GM23338 (cell line): ENCODE results near the gene PPFIA1. TPM values are rescaled to one million over a fixed set of nuclear protein-coding genes. Genes with fewer than 3 reads are reported as not detected.

Source experiments
- ATAC-seq: fragments of 200-7000 bp; cut with Tn5 transposase; 3 replicates; pipeline ENCODE4 v1.9.1; 2020
- DNase-seq: peaks from one replicate; pipeline ENCODE4 v3.0.0-alpha.2; 2015; ENCODE audit warnings: low spot score
- H2AFZ ChIP-seq: fragments of 200-600 bp; sonication (generic); 2 replicates; pipeline ENCODE4 v1.8.0; 2016; ENCODE audit warnings: antibody characterized with exemption, mild to moderate bottlenecking, moderate library complexity
- H3F3A ChIP-seq: fragments of 200-600 bp; sonication (generic); replicated peaks from 2 replicates; pipeline ENCODE4 v1.8.0; 2017; ENCODE audit warnings: antibody characterized with exemption, mixed run types, low read depth
- H3K27ac ChIP-seq: fragments of 200-600 bp; sonication (generic); 2 replicates; pipeline ENCODE4 v1.6.1; 2016; ENCODE audit warnings: low read depth
- H3K27me3 ChIP-seq: fragments of 200-600 bp; sonication (generic); 2 replicates; pipeline ENCODE4 v1.8.0; 2016; ENCODE audit warnings: mild to moderate bottlenecking, mixed run types, moderate library complexity; ENCODE audit not compliant: insufficient read depth
- H3K36me3 ChIP-seq: fragments of 200-600 bp; sonication (generic); 2 replicates; pipeline ENCODE4 v1.8.0; 2016; ENCODE audit warnings: mild to moderate bottlenecking; ENCODE audit not compliant: insufficient read depth
- H3K4me1 ChIP-seq: fragments of 200-600 bp; sonication (generic); 2 replicates; pipeline ENCODE4 v1.8.0; 2016; ENCODE audit warnings: mild to moderate bottlenecking, moderate library complexity; ENCODE audit not compliant: insufficient read depth
- H3K4me2 ChIP-seq: fragments of 200-600 bp; sonication (generic); 2 replicates; pipeline ENCODE4 v1.7.1; 2017; ENCODE audit warnings: mixed run types
- H3K4me3 ChIP-seq: fragments of 200-600 bp; sonication (generic); 2 replicates; pipeline ENCODE4 v1.6.1; 2016; ENCODE audit warnings: mixed run types
- H3K79me2 ChIP-seq: fragments of 200-600 bp; sonication (generic); replicated peaks from 2 replicates; pipeline ENCODE4 v1.8.0; 2017; ENCODE audit warnings: mild to moderate bottlenecking; ENCODE audit not compliant: insufficient read depth
- H3K9me2 ChIP-seq: fragments of 200-600 bp; sonication (generic); 2 replicates; pipeline ENCODE4 v1.8.0; 2017; ENCODE audit not compliant: insufficient read depth
- H4K20me1 ChIP-seq: fragments of 200-600 bp; sonication (generic); replicated peaks from 2 replicates; pipeline ENCODE4 v1.8.0; 2017; ENCODE audit warnings: mild to moderate bottlenecking; ENCODE audit not compliant: insufficient read depth
- H3K27ac Mint-ChIP-seq: 2 replicates; pipeline ENCODE4 v1.8.0; 2020; ENCODE audit warnings: inconsistent platforms, mild to moderate bottlenecking, moderate library complexity, mixed read lengths
- H3K27me3 Mint-ChIP-seq: 3 replicates; pipeline ENCODE4 v1.8.0; 2022; ENCODE audit warnings: low read depth, mild to moderate bottlenecking, moderate library complexity, mixed read lengths, inconsistent platforms; ENCODE audit not compliant: insufficient read depth, poor library complexity
- H3K36me3 Mint-ChIP-seq: 3 replicates; pipeline ENCODE4 v1.8.0; 2021; ENCODE audit warnings: low read depth, mild to moderate bottlenecking, inconsistent platforms, moderate library complexity, mixed read lengths
- H3K4me1 Mint-ChIP-seq: 3 replicates; pipeline ENCODE4 v1.8.0; 2020; ENCODE audit warnings: mild to moderate bottlenecking, inconsistent platforms, mixed read lengths
- H3K4me3 Mint-ChIP-seq: 3 replicates; pipeline ENCODE4 v1.8.0; 2021; ENCODE audit warnings: moderate library complexity, mild to moderate bottlenecking, inconsistent platforms, mixed read lengths
- H3K9me3 Mint-ChIP-seq: 3 replicates; pipeline ENCODE4 v1.8.0; 2020; ENCODE audit warnings: moderate library complexity, mild to moderate bottlenecking, inconsistent platforms, mixed read lengths
- CREB1 ChIP-seq: fragments of 250-450 bp; sonication (Bioruptor Pico); IDR thresholded peaks from 2 replicates; pipeline ENCODE4 v1.5.0; 2020; ENCODE audit warnings: low read depth, mild to moderate bottlenecking, moderate library complexity
- ETS1 ChIP-seq: IDR thresholded peaks from 2 replicates; pipeline ENCODE4 v1.6.1; 2016; ENCODE audit warnings: antibody characterized with exemption
- EZH2 ChIP-seq: fragments of 200-600 bp; sonication (generic); IDR thresholded peaks from one replicate; pipeline ENCODE4 v1.8.0; 2017; ENCODE audit warnings: antibody characterized with exemption, mild to moderate bottlenecking, low read depth; ENCODE audit not compliant: unreplicated experiment
- EZH2phosphoT487 ChIP-seq: fragments of 200-600 bp; sonication (generic); IDR thresholded peaks from one replicate; pipeline ENCODE4 v1.8.1; 2018; ENCODE audit warnings: antibody characterized with exemption; ENCODE audit not compliant: unreplicated experiment
- JUNB ChIP-seq: IDR thresholded peaks from one replicate; pipeline ENCODE4 v1.6.1; 2016; ENCODE audit warnings: antibody characterized with exemption; ENCODE audit not compliant: unreplicated experiment
- NANOG ChIP-seq: IDR thresholded peaks from 2 replicates; pipeline ENCODE4 v1.6.1; 2016; ENCODE audit warnings: antibody characterized with exemption, borderline replicate concordance
- POLR2AphosphoS5 ChIP-seq: IDR thresholded peaks from 2 replicates; pipeline ENCODE4 v1.6.1; 2016; ENCODE audit warnings: antibody characterized with exemption, low read depth
- REST ChIP-seq: IDR thresholded peaks from one replicate; pipeline ENCODE4 v1.6.1; 2018; ENCODE audit warnings: antibody characterized with exemption; ENCODE audit not compliant: unreplicated experiment
- STAT1 ChIP-seq: IDR thresholded peaks from one replicate; pipeline ENCODE4 v1.6.1; 2016; ENCODE audit warnings: antibody characterized with exemption; ENCODE audit not compliant: unreplicated experiment
- ZNF114 ChIP-seq: fragments of 250-450 bp; sonication (Bioruptor Pico); IDR thresholded peaks from 2 replicates; pipeline ENCODE4 v1.5.0; 2020; ENCODE audit warnings: mild to moderate bottlenecking, moderate library complexity
- ZNF331 ChIP-seq: fragments of 250-450 bp; sonication (Bioruptor Pico); IDR thresholded peaks from 2 replicates; pipeline ENCODE4 v1.5.0; 2020; ENCODE audit warnings: low read depth, mild to moderate bottlenecking, moderate library complexity
- ZNF462 ChIP-seq: fragments of 250-450 bp; sonication (Bioruptor Pico); IDR thresholded peaks from 2 replicates; pipeline ENCODE4 v1.5.0; 2020; ENCODE audit warnings: mild to moderate bottlenecking, moderate library complexity
- polyA plus RNA-seq: library from polyadenylated mRNA; unstranded; fragments of >200 nt; fragmentation: Nextera tagmentation; extraction: Ambion mirVana; gene quantifications from 2 replicates; pipeline ENCODE4 v1.2.1, GENCODE V29; 2016
- total RNA-seq: library from RNA; depleted of rRNA; stranded (reverse); fragments of >200 nt; shearing (Covaris generic); gene quantifications from 2 replicates; pipeline ENCODE4 v1.2.3, GENCODE V29; 2014
- TF ChIP-seq, protein P1 (sequence below), 2 experiments: fragments of 200-600 bp in 1 of 2; sonication (generic) in 1 of 2; conservative IDR thresholded peaks; 2 replicates each; pipeline versions ENCODE4 v1.5.1 to v1.6.1; 2016 to 2017; ENCODE audit warnings: antibody characterized with exemption in 2 of 2, low read depth in 2 of 2, mild to moderate bottlenecking in 2 of 2, moderate library complexity in 1 of 2

PPFIA1 gene
- total and polyA plus RNA-seq, 2 experiments from 2014 or later, result 41.7 to 62.0 TPM

DNA sequence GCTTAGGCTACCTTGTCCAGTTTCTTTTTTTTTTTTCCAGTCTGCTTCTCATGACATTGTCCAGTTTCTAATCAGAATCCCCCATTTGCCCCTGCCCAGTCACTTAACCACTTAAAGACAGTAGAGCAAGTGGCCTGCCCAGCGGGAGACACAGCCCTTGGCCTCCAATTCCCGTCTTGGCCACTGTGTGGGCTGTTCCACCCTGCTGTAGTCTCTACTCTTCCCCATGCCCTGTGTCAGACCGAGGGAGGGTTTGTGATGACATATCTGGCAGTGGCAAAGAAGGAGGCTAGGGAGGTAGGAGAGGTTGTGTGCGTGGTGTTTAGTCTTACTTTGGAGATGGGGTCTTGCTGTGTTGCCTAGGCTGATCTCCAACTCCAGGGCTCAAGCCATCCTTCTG lies 11.5 kb downstream of the PPFIA1 start:
- Histone ChIP-seq H3K27ac (no peak overlapping the region), H3K4me2 (no peak overlapping the region), H3K27me3 (no peaks in the 10 kb centered on the region), H3F3A (0 out of 2 replicates have a peak, but pooled peaks cover 2% of the 10 kb centered on the region), H4K20me1 (peaks cover 50% of the 10 kb centered on the region), H3K4me1 (no peaks in the 10 kb centered on the region), H3K36me3 (peaks cover 26% of the 10 kb centered on the region), H3K9me2 (no peaks in the 10 kb centered on the region), H3K4me3 (no peak overlapping the region), H2AFZ (no peak overlapping the region), H3K79me2 (peaks cover 92% of the 10 kb centered on the region)
- TF ChIP-seq ZNF462 (CRISPR knock-in tag) (no peak), ZNF331 (no peak), ZNF114 (CRISPR knock-in tag) (no peak), REST (no peak), JUNB (no peak), STAT1 (no peak), ETS1 (no peak), EZH2phosphoT487 (no peak), NANOG (no peak), POLR2AphosphoS5 (no peak), CREB1 (CRISPR knock-in tag) (no peak), EZH2 (no peak)
- TF ChIP-seq, protein P1, sequence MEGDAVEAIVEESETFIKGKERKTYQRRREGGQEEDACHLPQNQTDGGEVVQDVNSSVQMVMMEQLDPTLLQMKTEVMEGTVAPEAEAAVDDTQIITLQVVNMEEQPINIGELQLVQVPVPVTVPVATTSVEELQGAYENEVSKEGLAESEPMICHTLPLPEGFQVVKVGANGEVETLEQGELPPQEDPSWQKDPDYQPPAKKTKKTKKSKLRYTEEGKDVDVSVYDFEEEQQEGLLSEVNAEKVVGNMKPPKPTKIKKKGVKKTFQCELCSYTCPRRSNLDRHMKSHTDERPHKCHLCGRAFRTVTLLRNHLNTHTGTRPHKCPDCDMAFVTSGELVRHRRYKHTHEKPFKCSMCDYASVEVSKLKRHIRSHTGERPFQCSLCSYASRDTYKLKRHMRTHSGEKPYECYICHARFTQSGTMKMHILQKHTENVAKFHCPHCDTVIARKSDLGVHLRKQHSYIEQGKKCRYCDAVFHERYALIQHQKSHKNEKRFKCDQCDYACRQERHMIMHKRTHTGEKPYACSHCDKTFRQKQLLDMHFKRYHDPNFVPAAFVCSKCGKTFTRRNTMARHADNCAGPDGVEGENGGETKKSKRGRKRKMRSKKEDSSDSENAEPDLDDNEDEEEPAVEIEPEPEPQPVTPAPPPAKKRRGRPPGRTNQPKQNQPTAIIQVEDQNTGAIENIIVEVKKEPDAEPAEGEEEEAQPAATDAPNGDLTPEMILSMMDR (conservative IDR thresholded peaks at IDR 0.05; ENCODE audit: low read depth in 2 of 2), result no peak; a peak in 1 of 4 replicates
- H3K27me3 Mint-ChIP-seq, result no peaks in the 10 kb centered on the region
- peaks cover 5% of the 10 kb centered on the region; the same call in 2 of the 3 replicates for H3K4me1 Mint-ChIP-seq
- no peak for DNase-seq
- H3K9me3 Mint-ChIP-seq, result no peaks in the 10 kb centered on the region
- peak; percentile 82 for ATAC-seq
- peaks cover 77% of the 10 kb centered on the region for H3K36me3 Mint-ChIP-seq
- H3K4me3 Mint-ChIP-seq, result no peak overlapping the region
- H3K27ac Mint-ChIP-seq, result no peak overlapping the region; the same call in 1 of the 2 replicates
